OCI-LY1 (cell line): ENCODE results near the gene UNG.

Experiments used
- H2AFZ ChIP-seq: fragments of 200-600 bp; sonication (generic), shearing (Covaris generic); 2 replicates; pipeline ENCODE4 v1.6.0; 2014; ENCODE audit warnings: antibody characterized with exemption, mild to moderate bottlenecking, low read length
- H3F3A ChIP-seq: fragments of 200-600 bp; sonication (generic), shearing (Covaris generic); 2 replicates; pipeline ENCODE4 v1.6.0; 2014; ENCODE audit warnings: mild to moderate bottlenecking, antibody characterized with exemption, low read length, moderate library complexity; ENCODE audit not compliant: insufficient read depth
- H3K27ac ChIP-seq: fragments of 200-600 bp; sonication (generic); 2 replicates; pipeline ENCODE4 v1.5.1; 2014; ENCODE audit warnings: low read length, mixed run types, mild to moderate bottlenecking, low read depth; ENCODE audit not compliant: poor library complexity, severe bottlenecking
- H3K27me3 ChIP-seq: fragments of 200-600 bp; sonication (generic); 2 replicates; pipeline ENCODE4 v1.6.0; 2014; ENCODE audit warnings: antibody characterized with exemption, mild to moderate bottlenecking, low read length, moderate library complexity; ENCODE audit not compliant: insufficient read depth
- H3K36me3 ChIP-seq: fragments of 200-600 bp; sonication (generic); 2 replicates; pipeline ENCODE4 v1.6.1; 2014; ENCODE audit warnings: mild to moderate bottlenecking, antibody characterized with exemption, low read length, moderate library complexity, mixed read lengths; ENCODE audit not compliant: insufficient read depth
- H3K4me1 ChIP-seq: fragments of 200-600 bp; sonication (generic); 2 replicates; pipeline ENCODE4 v1.5.1; 2014; ENCODE audit warnings: mild to moderate bottlenecking, low read length, moderate library complexity; ENCODE audit not compliant: insufficient read depth, severe bottlenecking
- H3K4me2 ChIP-seq: fragments of 200-600 bp; sonication (generic), shearing (Covaris generic); 2 replicates; pipeline ENCODE4 v1.6.1; 2014; ENCODE audit warnings: low read length
- H3K4me3 ChIP-seq: fragments of 200-600 bp; sonication (generic); 2 replicates; pipeline ENCODE4 v1.5.1; 2014; ENCODE audit warnings: low read length, low read depth, mild to moderate bottlenecking, mixed read lengths; ENCODE audit not compliant: poor library complexity, severe bottlenecking
- H3K79me2 ChIP-seq: fragments of 200-600 bp; shearing (Covaris generic); 2 replicates; pipeline ENCODE4 v1.6.1; 2016; ENCODE audit warnings: mixed run types, low read length, mixed read lengths; ENCODE audit not compliant: insufficient read depth
- H3K9ac ChIP-seq: fragments of 200-600 bp; sonication (generic), shearing (Covaris generic); 2 replicates; pipeline ENCODE4 v1.6.1; 2014; ENCODE audit warnings: mild to moderate bottlenecking, low read length, mixed read lengths
- H3K9me2 ChIP-seq: fragments of 200-600 bp; sonication (generic), shearing (Covaris generic); 2 replicates; pipeline ENCODE4 v1.6.1; 2014; ENCODE audit warnings: low read depth, mild to moderate bottlenecking, low read length, mixed read lengths
- H3K9me3 ChIP-seq: fragments of 200-600 bp; shearing (Covaris generic); 2 replicates; pipeline ENCODE4 v1.6.1; 2014; ENCODE audit warnings: low read length, mixed read lengths
- H4K20me1 ChIP-seq: fragments of 200-600 bp; sonication (generic), shearing (Covaris generic); 2 replicates; pipeline ENCODE4 v1.6.0; 2016; ENCODE audit warnings: mild to moderate bottlenecking, low read length; ENCODE audit not compliant: insufficient read depth
- CTCF ChIP-seq: fragments of 200-600 bp; sonication (generic), shearing (Covaris generic); IDR thresholded peaks from 2 replicates; pipeline ENCODE4 v1.5.1; 2017; ENCODE audit warnings: mild to moderate bottlenecking, antibody characterized with exemption, low read length, moderate library complexity, mixed read lengths
- EZH2 ChIP-seq: fragments of 200-600 bp; sonication (generic), shearing (Covaris generic); IDR thresholded peaks from 2 replicates; pipeline ENCODE4 v1.8.0; 2017; ENCODE audit warnings: borderline replicate concordance, mixed run types, mild to moderate bottlenecking, antibody characterized with exemption, low read length, moderate library complexity, mixed read lengths

UNG gene

GRCh38 chr12:109116611-109116949 is 19.2 kb downstream of the UNG start:
- no peak for TF ChIP-seq CTCF
- no peak for TF ChIP-seq EZH2
- H3K9ac ChIP-seq = no peak overlapping the region

GRCh38 chr12:109120095-109120494 is 22.7 kb downstream of the UNG start:
- Histone ChIP-seq H3F3A (no peaks in the 10 kb centered on the region), H3K79me2 (no peaks in the 10 kb centered on the region), H3K9me2 (no peaks in the 10 kb centered on the region), H3K27me3 (no peaks in the 10 kb centered on the region), H3K9ac (no peak overlapping the region), H3K36me3 (no peaks in the 10 kb centered on the region), H3K27ac (no peak overlapping the region), H2AFZ (no peak overlapping the region), H3K9me3 (no peaks in the 10 kb centered on the region), H4K20me1 (no peaks in the 10 kb centered on the region), H3K4me3 (no peak overlapping the region), H3K4me1 (no peaks in the 10 kb centered on the region), H3K4me2 (no peak overlapping the region)
- TF ChIP-seq CTCF (no peak), EZH2 (no peak)

More at GRCh38 chr12:109116611-109116949, 19.2 kb downstream of the UNG start:
- Histone ChIP-seq H2AFZ (no peak overlapping the region), H3K4me1 (no peaks in the 10 kb centered on the region), H3K27me3 (no peaks in the 10 kb centered on the region), H3F3A (no peaks in the 10 kb centered on the region), H3K9me3 (no peaks in the 10 kb centered on the region), H4K20me1 (no peaks in the 10 kb centered on the region), H3K36me3 (no peaks in the 10 kb centered on the region), H3K9me2 (no peaks in the 10 kb centered on the region), H3K4me3 (no peak overlapping the region), H3K27ac (no peak overlapping the region), H3K79me2 (no peaks in the 10 kb centered on the region), H3K4me2 (no peak overlapping the region)

- TF ChIP-seq EZH2 = no peak
- TF ChIP-seq CTCF = no peak
Observed at GRCh38 chr12:109120557-109120956, 23.2 kb downstream of the UNG start.

More at GRCh38 chr12:109120557-109120956, 23.2 kb downstream of the UNG start:
- H3K9ac ChIP-seq = no peak overlapping the region
- H3K9me3 ChIP-seq = no peaks in the 10 kb centered on the region
- no peaks in the 10 kb centered on the region for H3F3A ChIP-seq
- no peak overlapping the region for H3K4me3 ChIP-seq
- no peaks in the 10 kb centered on the region for H4K20me1 ChIP-seq
- H3K27me3 ChIP-seq = no peaks in the 10 kb centered on the region
- no peaks in the 10 kb centered on the region for H3K9me2 ChIP-seq
- no peaks in the 10 kb centered on the region for H3K79me2 ChIP-seq
- no peaks in the 10 kb centered on the region for H3K36me3 ChIP-seq
- no peaks in the 10 kb centered on the region for H3K4me1 ChIP-seq
- no peak overlapping the region for H3K27ac ChIP-seq
- H2AFZ ChIP-seq = no peak overlapping the region
- no peak overlapping the region for H3K4me2 ChIP-seq
